ENCODE measurements around the gene CALN1.

Gene CALN1

DNA sequence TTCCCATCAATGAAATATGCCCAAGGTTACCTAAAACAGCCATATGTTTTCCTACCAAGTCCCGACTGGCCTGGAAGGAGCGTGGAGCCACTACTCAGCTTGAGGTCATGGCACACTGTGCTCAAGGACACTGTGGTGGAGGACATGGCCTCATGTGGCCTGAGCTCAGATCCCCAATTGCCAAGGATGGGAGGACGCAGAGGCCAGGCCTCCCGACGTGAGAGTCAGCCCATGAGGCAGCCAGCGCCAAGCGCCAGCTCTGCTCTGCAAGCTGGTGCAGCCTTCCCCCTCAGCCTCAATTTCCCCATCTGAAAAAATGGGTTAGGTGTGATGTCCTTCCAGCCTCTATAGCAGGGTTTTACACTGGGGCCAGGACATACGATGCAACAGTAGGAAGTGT, 302.6 kb downstream of the CALN1 start:
- no peaks in the 10 kb centered on the region for H3K36me3 ChIP-seq (ENCODE audit: control insufficient read depth, insufficient read depth, low read length)
- no peak overlapping the region for H3K4me3 ChIP-seq (ENCODE audit: low read depth, low read length)
- H3K9me3 ChIP-seq (ENCODE audit: control insufficient read depth, low read length), result no peaks in the 10 kb centered on the region
- no peaks in the 10 kb centered on the region for H3K4me1 ChIP-seq
- H3K79me2 ChIP-seq, result no peaks in the 10 kb centered on the region
- no peaks in the 10 kb centered on the region for H3K27me3 ChIP-seq (ENCODE audit: control insufficient read depth, insufficient read depth, low read length)
- no peak overlapping the region for H3K27ac ChIP-seq
- H2AFZ ChIP-seq, result no peak overlapping the region
- no peak overlapping the region for H3K4me2 ChIP-seq (ENCODE audit: low read length)
- no peak overlapping the region for H3K9ac ChIP-seq
- TF ChIP-seq, protein P1, sequence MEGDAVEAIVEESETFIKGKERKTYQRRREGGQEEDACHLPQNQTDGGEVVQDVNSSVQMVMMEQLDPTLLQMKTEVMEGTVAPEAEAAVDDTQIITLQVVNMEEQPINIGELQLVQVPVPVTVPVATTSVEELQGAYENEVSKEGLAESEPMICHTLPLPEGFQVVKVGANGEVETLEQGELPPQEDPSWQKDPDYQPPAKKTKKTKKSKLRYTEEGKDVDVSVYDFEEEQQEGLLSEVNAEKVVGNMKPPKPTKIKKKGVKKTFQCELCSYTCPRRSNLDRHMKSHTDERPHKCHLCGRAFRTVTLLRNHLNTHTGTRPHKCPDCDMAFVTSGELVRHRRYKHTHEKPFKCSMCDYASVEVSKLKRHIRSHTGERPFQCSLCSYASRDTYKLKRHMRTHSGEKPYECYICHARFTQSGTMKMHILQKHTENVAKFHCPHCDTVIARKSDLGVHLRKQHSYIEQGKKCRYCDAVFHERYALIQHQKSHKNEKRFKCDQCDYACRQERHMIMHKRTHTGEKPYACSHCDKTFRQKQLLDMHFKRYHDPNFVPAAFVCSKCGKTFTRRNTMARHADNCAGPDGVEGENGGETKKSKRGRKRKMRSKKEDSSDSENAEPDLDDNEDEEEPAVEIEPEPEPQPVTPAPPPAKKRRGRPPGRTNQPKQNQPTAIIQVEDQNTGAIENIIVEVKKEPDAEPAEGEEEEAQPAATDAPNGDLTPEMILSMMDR (IDR thresholded peaks at IDR 0.05), result no peak

DNA sequence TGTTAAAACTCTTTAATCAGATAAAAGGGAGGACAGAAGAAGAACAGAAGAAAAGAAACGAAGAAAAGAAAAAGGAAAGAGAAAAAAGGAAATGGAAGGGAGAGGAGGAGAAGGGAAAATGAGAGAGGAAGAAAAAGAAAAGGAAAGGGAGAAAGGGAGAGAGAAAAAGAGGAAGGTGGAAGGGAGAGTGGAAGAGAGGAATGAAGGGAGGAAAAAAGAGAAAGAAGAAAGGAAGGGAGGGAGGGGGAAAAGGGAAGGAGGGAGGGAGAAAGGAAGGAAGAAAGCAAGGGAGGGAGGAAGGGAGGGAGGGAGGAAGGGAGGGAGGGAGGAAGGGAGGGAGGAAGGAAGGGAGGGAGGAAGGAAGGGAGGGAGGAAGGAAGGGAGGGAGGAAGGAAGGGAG, 305.7 kb downstream of the CALN1 start:
- H3K4me1 ChIP-seq, result no peaks in the 10 kb centered on the region

DNA sequence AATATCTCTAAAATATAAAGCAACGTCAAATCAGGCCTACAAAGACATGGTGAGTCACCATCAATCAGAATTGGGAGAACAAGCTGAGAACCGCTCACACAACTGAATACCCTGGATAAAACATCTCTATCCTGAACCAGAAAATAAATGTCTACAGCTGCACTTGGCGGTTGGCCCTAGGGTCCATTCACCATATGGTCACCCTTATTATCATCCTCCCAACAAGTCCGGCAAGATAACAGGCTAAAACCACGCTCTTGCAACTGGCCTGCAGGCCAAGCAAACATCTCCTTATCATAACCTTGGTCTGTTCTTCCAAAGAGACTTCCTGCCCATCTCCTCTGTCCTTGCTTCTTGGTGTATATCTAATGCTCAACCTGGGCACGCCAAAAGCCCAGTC, 310.7 kb downstream of the CALN1 start:
- H2AFZ ChIP-seq, result no peak overlapping the region
- no peaks in the 10 kb centered on the region for H3K27me3 ChIP-seq (ENCODE audit: control insufficient read depth, insufficient read depth, low read length)
- TF ChIP-seq, protein P1 (IDR thresholded peaks at IDR 0.05), result no peak
- no peaks in the 10 kb centered on the region for H3K9me3 ChIP-seq (ENCODE audit: control insufficient read depth, low read length)
- no peaks in the 10 kb centered on the region for H3K36me3 ChIP-seq (ENCODE audit: control insufficient read depth, insufficient read depth, low read length)
- H3K79me2 ChIP-seq, result no peaks in the 10 kb centered on the region
- H3K4me1 ChIP-seq, result no peaks in the 10 kb centered on the region
- no peak overlapping the region for H3K4me3 ChIP-seq (ENCODE audit: low read depth, low read length)
- H3K9ac ChIP-seq, result no peak overlapping the region
- H3K27ac ChIP-seq, result no peak overlapping the region
- no peak overlapping the region for H3K4me2 ChIP-seq (ENCODE audit: low read length)

More for the DNA sequence above, 305.7 kb downstream of the CALN1 start:
- Histone ChIP-seq H3K4me3 (ENCODE audit: low read depth, low read length) (no peak overlapping the region), H3K79me2 (no peaks in the 10 kb centered on the region), H3K27me3 (ENCODE audit: control insufficient read depth, insufficient read depth, low read length) (no peaks in the 10 kb centered on the region), H3K36me3 (ENCODE audit: control insufficient read depth, insufficient read depth, low read length) (no peaks in the 10 kb centered on the region), H2AFZ (no peak overlapping the region), H3K27ac (no peak overlapping the region), H3K9me3 (ENCODE audit: control insufficient read depth, low read length) (no peaks in the 10 kb centered on the region), H3K9ac (no peak overlapping the region), H3K4me2 (ENCODE audit: low read length) (no peak overlapping the region)
- TF ChIP-seq, protein P1 (IDR thresholded peaks at IDR 0.05), result no peak

DNA sequence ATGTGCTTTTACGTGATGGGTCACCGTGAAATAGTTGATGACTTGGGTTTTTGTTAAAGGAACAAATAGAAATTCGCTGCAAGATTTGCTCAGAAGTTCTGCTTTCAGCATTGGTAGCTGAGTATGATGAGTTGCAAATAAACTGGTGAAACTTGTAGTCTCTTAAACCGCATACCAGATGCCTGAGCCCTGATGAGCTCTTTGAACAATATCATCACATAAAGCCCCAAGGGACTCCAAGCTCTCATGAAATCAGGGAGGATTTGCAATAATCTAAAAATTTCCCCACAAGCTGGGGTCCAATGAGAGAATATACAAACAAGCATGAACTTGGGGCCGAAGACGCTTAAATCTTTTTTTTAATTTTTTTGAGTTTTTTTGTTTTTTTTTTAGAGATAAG, 312.4 kb downstream of the CALN1 start:
- Histone ChIP-seq H3K79me2 (no peaks in the 10 kb centered on the region), H3K9ac (no peak overlapping the region), H3K27ac (no peak overlapping the region)

More for the DNA sequence above, 312.4 kb downstream of the CALN1 start:
- no peak overlapping the region for H2AFZ ChIP-seq
- no peaks in the 10 kb centered on the region for H3K27me3 ChIP-seq (ENCODE audit: control insufficient read depth, insufficient read depth, low read length)
- H3K4me3 ChIP-seq (ENCODE audit: low read depth, low read length), result no peak overlapping the region
- no peak overlapping the region for H3K4me2 ChIP-seq (ENCODE audit: low read length)
- no peaks in the 10 kb centered on the region for H3K9me3 ChIP-seq (ENCODE audit: control insufficient read depth, low read length)
- no peaks in the 10 kb centered on the region for H3K4me1 ChIP-seq
- no peaks in the 10 kb centered on the region for H3K36me3 ChIP-seq (ENCODE audit: control insufficient read depth, insufficient read depth, low read length)
- TF ChIP-seq, protein P1 (IDR thresholded peaks at IDR 0.05), result no peak

Measured in parathyroid adenoma (tissue), 2 donors.